Activated CD4-positive, alpha-beta T cell treated with anti-CD3 and anti-CD28 coated beads, Interleukin-2, amount 10 ng/mL, durations not matched to agents 7 days and 5 days (primary cell): ENCODE measurements around the gene SYTL4. TPM values are rescaled to one million over a fixed set of nuclear protein-coding genes. Genes with fewer than 3 reads are reported as not detected.
"Not testable (repeated sequence)": the region's sequence is repeated elsewhere in the genome, so short reads cannot be mapped to it uniquely, and the experiment has no call there.

Experiments used
- CTCF ChIA-PET: fragments of 350-600 bp; sonication (Branson Sonifier 250); formaldehyde crosslinking; loops from one replicate; lab custom pipeline; 2021; ENCODE audit warnings: antibody characterized with exemption; lab: Charles Lee
- POLR2A ChIA-PET: fragments of 350-600 bp; sonication (Branson Sonifier 250); formaldehyde crosslinking; loops from one replicate; lab custom pipeline; 2021; ENCODE audit warnings: antibody characterized with exemption; lab: Charles Lee
- DNase-seq: peaks from one replicate; pipeline ENCODE4 v3.0.0-alpha.2; 2020
- H3K27ac Mint-ChIP-seq: one replicate; pipeline ENCODE4 v1.8.0; 2021; ENCODE audit warnings: mild to moderate bottlenecking, moderate library complexity, mixed read lengths
- H3K27me3 Mint-ChIP-seq: one replicate; pipeline ENCODE4 v1.8.0; 2021; ENCODE audit warnings: mixed read lengths
- H3K36me3 Mint-ChIP-seq: one replicate; pipeline ENCODE4 v1.8.0; 2021; ENCODE audit warnings: low read depth, mixed read lengths
- H3K4me1 Mint-ChIP-seq: one replicate; pipeline ENCODE4 v1.8.0; 2021; ENCODE audit warnings: mixed read lengths
- H3K4me3 Mint-ChIP-seq: one replicate; pipeline ENCODE4 v1.8.0; 2021; ENCODE audit warnings: mild to moderate bottlenecking, moderate library complexity, mixed read lengths
- H3K9me3 Mint-ChIP-seq: one replicate; pipeline ENCODE4 v1.8.0; 2021; ENCODE audit warnings: mixed read lengths
- total RNA-seq, 2 experiments: library from RNA; stranded (reverse); gene quantifications; one replicate each; pipeline ENCODE4 v1.2.3, GENCODE V29; 2021

SYTL4 gene
- total RNA-seq = not detected

DNA sequence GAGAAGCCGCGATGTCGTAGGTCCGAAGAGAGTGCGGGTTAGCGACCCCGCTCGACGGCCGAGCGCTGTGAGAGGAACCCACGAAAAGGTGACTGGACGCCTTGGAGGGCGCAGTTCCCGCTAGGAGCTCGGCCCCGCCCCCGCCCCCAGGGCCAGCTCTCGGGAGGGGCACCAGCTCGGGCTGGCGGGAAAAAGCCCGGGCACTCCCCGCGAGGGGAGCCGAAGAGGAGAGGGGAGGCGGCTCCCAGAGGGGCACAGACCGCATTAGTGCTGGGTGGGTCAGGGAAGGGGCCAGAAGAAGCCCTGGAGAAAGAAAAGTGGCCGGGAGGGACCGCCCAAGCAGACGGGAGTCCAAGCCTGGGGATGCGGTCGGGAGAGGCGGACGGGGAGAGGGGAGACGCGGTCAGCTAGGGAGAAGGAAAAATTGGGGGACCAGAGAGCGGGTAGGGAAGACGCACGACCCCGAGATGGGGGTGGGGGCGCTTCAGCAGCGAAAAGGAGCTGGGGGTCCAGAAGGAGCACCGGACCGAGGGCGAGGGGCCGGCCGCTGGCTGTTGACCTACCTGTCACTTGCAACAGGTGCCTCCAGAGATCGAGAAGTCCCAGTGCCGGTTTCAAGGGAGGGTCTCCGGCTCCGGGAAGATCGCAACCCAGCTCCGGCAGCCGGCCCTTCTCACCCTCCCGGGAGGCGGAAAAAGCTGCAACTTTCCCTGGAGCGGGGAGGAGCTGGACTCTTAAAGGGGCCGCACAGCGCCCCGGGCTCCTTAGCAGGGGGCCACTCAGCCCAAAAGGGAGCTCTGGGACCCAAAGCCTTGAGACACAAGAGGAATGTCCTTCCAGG lies at the start of gene SYTL4:
Gene SYTL4 (minus strand): TSS at position 681 of the 841 bp plus-strand sequence. CDS start 30,084 bp downstream, outside the sequence.
- Mint-ChIP-seq H3K36me3 (no peaks in the 10 kb centered on the region), H3K9me3 (no peaks in the 10 kb centered on the region), H3K27me3 (peaks cover 39% of the 10 kb centered on the region), H3K4me1 (no peaks in the 10 kb centered on the region), H3K4me3 (no peak within 1 kb of the TSS), H3K27ac (no peak within 1 kb of the TSS)
- no peak for DNase-seq
- POLR2A ChIA-PET = no interaction called here
- CTCF ChIA-PET = interaction anchor here (0.8 kb wide), 1 partner anchor 37 kb away, joined by 3 read pairs; no protein-coding TSS in a partner anchor

DNA sequence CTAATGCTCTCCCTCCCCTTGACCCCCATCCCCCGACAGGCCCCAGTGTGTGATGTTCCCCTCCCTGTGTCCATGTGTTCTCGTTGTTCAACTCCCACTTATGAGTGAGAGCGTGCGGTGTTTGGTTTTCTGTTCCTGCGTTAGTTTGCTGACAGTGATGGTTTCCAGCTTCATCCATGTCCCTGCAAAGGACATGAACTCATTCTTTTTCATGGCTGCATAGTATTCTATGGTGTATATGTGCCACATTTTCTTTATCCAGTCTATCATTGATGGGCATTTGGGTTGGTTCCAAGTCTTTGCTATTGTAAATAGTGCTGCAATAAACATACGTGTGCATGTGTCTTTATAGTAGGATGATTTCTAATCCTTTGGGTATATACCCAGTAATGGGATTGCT lies 37.5 kb upstream of the SYTL4 start:
- H3K27me3 Mint-ChIP-seq = peaks cover 27% of the 10 kb centered on the region
- CTCF ChIA-PET = interaction anchor here (1.2 to 2.7 kb wide), 2 partner anchors 8 to 83 kb away, joined by 5 to 25 read pairs; no protein-coding TSS in a partner anchor
- H3K9me3 Mint-ChIP-seq, H3K4me3 Mint-ChIP-seq, POLR2A ChIA-PET, H3K36me3 Mint-ChIP-seq, DNase-seq, H3K27ac Mint-ChIP-seq, H3K4me1 Mint-ChIP-seq: not testable (repeated sequence)

DNA sequence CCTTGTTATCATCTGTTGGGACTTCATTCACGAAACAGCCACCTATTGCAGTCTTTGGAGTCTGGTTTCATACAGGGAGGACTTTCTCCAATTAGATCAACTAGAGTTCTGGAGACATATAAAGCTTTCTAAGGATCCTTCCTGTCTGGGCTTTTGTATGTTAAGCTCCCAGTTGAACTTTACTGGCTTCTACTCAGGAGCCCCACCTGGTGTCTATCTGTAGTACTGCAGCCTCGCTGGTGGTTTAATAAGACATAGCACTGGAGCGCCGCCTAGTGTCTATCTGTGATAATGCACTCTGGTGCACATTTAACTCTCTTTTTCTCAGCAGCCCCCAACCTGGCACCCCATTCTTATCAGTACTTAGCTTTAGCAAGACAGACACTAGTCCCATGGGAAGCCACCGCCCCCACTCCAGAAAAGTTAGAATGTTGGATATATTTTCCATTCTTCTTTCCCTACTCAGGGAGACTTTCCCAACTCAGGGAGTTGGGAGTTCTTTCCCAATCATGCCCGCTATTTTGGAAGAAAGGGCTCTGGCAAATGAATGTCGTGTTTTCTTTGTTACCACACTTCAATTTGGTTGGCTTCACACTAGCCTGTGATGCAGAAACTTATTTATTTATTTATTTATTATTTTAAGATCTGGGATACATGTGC lies 36.9 kb upstream of the SYTL4 start:
- Mint-ChIP-seq H3K9me3 (no peaks in the 10 kb centered on the region), H3K27me3 (peaks cover 24% of the 10 kb centered on the region), H3K36me3 (no peaks in the 10 kb centered on the region), H3K4me3 (no peak overlapping the region), H3K27ac (no peak overlapping the region), H3K4me1 (no peaks in the 10 kb centered on the region)
- DNase-seq = peak; percentile 86
- ChIA-PET CTCF (interaction anchor here (0.6 to 2.7 kb wide), 12 partner anchors 8 to 98 kb away, joined by 3 to 25 read pairs (median 4); partner anchors contain the start of genes CSTF2 and SYTL4), POLR2A (no interaction called here)

DNA sequence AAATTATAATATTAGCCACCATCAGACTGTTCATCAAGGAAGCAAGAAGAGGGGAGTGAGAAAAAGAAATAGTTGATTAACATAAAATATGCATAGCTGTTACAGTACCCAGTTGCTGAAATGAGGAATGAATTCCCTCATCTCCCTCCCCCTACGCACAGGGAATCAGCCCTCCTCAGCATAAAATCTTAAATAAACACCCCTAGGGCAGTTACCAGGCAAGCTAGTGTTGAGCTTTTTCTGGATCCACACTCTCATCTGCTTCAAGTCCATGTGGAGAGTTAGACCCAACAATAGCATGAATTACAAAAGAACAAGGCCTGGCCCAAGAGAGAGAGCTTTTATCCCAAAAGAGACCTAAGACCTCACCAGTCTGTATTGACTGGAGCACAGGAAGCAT lies 19.0 kb upstream of the SYTL4 start:
- Mint-ChIP-seq H3K9me3 (no peaks in the 10 kb centered on the region), H3K4me1 (no peaks in the 10 kb centered on the region), H3K36me3 (no peaks in the 10 kb centered on the region), H3K27me3 (peaks cover 3% of the 10 kb centered on the region), H3K27ac (no peak overlapping the region), H3K4me3 (no peak overlapping the region)
- no peak for DNase-seq
- ChIA-PET POLR2A (no interaction called here), CTCF (no interaction called here)

DNA sequence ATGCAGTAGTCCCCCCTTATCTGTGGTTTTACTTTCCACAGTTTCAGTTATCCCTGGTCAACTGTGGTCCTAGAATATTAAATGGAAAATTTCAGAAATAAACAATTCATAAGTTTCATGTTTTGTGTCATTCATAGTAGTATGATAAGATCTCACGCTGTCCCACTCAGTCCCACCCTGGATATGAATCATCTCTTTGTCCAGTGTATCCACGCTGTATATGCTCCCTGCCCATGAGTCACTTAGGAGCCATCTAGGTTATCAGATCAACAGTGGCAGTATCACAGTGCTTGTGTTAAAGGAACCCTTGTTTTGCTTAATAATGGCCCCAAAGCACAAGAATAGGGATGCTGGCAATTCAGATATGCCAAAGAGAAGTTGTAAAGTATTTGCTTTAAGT lies 16.2 kb upstream of the SYTL4 start:
- Mint-ChIP-seq H3K4me1 (no peaks in the 10 kb centered on the region), H3K4me3 (no peak overlapping the region), H3K27me3 (peaks cover 7% of the 10 kb centered on the region), H3K27ac (no peak overlapping the region), H3K9me3 (no peaks in the 10 kb centered on the region), H3K36me3 (no peaks in the 10 kb centered on the region)
- ChIA-PET CTCF (no interaction called here), POLR2A (no interaction called here)
- DNase-seq = no peak

DNA sequence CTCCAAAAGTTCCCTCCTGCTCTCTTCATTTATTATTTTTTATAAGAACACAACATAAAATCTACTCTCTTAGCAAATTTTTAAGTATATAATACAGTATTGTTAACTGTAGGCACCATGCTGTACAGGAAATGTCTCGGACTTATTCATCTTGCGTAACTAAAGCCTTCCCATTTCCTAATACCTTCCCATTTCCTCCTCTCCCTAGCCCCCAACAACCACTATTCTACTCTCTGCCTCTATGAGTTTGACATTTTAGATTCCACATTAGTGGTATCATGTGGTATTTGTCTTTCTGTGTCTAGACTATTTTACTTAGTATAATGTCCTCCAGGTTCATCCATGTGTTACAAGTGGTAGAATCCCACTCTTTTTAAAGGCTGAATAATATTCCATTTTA lies 15.8 kb upstream of the SYTL4 start:
- Mint-ChIP-seq H3K27me3 (peaks cover 7% of the 10 kb centered on the region), H3K36me3 (no peaks in the 10 kb centered on the region), H3K4me3 (no peak overlapping the region), H3K27ac (no peak overlapping the region), H3K9me3 (no peaks in the 10 kb centered on the region), H3K4me1 (no peaks in the 10 kb centered on the region)
- DNase-seq = no peak
- POLR2A ChIA-PET = no interaction called here
- CTCF ChIA-PET = no interaction called here

DNA sequence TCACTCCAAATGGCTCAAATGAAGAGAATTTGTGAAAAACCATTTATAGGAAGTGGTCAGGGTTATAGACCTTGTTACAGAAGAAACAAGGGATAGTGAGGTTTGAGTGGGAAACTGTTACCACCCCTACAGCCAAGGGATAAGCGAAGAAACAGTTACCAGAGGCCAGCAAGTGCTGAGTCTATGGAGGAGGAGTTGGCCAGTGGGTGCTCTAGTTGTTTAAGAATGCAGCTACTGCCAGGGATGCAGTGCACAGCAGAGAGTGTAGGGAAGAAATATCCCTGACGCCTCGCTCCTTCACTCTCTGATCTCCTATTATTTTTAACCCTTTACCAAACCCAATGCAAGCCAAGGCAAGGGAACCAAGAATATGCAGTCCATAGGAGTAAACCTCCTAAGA lies 15.2 kb upstream of the SYTL4 start:
- POLR2A ChIA-PET = no interaction called here
- Mint-ChIP-seq H3K9me3 (no peaks in the 10 kb centered on the region), H3K36me3 (no peaks in the 10 kb centered on the region), H3K4me1 (no peaks in the 10 kb centered on the region), H3K27me3 (peaks cover 7% of the 10 kb centered on the region), H3K27ac (no peak overlapping the region), H3K4me3 (no peak overlapping the region)
- CTCF ChIA-PET = no interaction called here
- no peak for DNase-seq

DNA sequence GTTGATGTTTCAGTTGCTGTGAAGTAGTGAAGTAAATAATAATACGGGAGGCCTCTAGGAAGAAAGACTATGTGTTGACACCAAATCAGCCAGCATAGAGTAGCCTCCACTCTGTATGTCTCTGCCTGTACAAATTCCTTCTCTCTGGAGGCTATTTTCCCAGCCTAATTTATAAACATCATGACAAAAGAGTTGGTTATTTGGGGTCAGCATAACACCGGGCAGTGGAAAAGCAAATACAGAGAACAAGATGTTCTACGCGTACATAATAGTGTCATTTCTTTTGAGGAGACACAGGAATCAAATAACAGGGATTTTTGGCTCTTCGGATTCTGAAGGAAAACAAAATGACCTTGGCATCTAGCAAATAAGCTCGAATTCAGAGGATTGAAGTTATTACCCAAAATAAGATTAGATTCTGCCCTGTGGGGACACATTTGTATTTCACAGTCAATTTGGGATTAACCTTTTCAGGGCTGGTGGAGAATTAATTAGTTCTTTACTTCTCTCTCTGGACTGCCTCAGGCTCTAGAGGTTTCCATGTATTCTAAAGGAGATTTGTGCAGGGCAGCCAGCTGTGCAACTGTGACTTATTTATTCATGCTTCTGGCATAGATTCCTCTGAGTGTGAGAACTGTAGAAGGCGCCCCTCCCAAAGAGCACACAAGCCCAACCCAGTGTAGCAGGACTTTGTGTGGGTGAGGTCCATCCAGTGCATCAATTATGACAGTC lies 14.1 kb upstream of the SYTL4 start:
- DNase-seq = no peak
- no peaks in the 10 kb centered on the region for H3K4me1 Mint-ChIP-seq
- ChIA-PET CTCF (no interaction called here), POLR2A (no interaction called here)
- no peak overlapping the region for H3K4me3 Mint-ChIP-seq
- no peak overlapping the region for H3K27ac Mint-ChIP-seq
- H3K27me3 Mint-ChIP-seq = peaks cover 5% of the 10 kb centered on the region
- H3K36me3 Mint-ChIP-seq = no peaks in the 10 kb centered on the region
- no peaks in the 10 kb centered on the region for H3K9me3 Mint-ChIP-seq

DNA sequence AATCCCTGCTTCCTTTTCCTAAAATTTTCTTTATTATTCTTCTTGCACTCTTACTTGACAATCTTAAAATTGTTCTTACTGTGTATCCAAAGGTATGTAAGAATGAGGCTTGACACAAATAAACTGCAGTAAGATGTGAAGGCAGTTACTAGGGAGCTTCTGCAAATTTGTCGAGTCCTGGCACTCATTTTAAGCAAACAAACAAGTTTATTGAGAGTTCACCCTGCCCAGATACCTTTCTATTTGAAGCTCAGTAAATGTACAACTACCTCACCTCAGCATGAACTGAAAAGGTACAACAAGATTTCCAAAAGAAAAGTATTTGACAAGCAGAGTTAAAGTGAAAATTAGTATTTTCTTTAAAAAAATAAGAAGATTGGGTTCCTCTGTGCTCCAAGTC lies 13.3 kb upstream of the SYTL4 start:
- Mint-ChIP-seq H3K27me3 (peaks cover 4% of the 10 kb centered on the region), H3K27ac (no peak overlapping the region), H3K4me1 (no peaks in the 10 kb centered on the region), H3K4me3 (no peak overlapping the region), H3K36me3 (no peaks in the 10 kb centered on the region), H3K9me3 (no peaks in the 10 kb centered on the region)
- CTCF ChIA-PET = interaction anchor here (0.8 kb wide), 1 partner anchor 23 kb away, joined by 3 read pairs; no protein-coding TSS in a partner anchor
- DNase-seq = no peak
- POLR2A ChIA-PET = no interaction called here

DNA sequence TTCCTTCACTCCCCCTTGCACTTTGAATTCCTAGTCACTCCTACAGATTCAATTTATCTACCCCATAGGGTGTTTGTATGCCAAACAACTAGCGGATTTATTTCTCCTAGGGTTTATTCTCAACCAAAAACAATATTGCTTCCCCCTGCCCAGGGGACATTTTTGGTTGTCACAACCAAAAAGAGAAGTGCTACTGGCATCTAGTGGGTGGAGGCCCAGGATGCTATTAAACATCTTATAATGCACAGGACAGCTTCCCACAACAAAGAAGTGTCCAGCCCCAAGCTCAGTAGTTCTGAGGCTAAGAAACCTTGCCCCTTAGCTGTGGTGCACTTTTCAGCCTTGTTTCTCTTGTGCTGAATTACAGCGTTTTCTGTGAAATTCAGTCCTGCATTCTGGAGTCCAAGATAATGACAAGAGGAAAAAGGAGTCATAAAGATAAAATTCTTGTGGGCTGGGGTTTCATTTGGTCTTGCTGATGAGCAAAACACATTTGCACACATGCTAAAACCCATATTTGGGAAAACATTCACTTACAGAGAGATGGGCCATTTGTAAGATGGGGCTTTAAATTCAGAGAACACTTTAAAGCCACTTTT lies 11.2 kb upstream of the SYTL4 start:
- ChIA-PET CTCF (interaction anchor here (1.2 kb wide), 1 partner anchor 25 kb away, joined by 4 read pairs; no protein-coding TSS in a partner anchor), POLR2A (no interaction called here)
- no peaks in the 10 kb centered on the region for H3K9me3 Mint-ChIP-seq
- H3K27me3 Mint-ChIP-seq = peaks cover 4% of the 10 kb centered on the region
- H3K27ac Mint-ChIP-seq = no peak overlapping the region
- no peak overlapping the region for H3K4me3 Mint-ChIP-seq
- DNase-seq = no peak
- H3K4me1 Mint-ChIP-seq = no peaks in the 10 kb centered on the region
- no peaks in the 10 kb centered on the region for H3K36me3 Mint-ChIP-seq

DNA sequence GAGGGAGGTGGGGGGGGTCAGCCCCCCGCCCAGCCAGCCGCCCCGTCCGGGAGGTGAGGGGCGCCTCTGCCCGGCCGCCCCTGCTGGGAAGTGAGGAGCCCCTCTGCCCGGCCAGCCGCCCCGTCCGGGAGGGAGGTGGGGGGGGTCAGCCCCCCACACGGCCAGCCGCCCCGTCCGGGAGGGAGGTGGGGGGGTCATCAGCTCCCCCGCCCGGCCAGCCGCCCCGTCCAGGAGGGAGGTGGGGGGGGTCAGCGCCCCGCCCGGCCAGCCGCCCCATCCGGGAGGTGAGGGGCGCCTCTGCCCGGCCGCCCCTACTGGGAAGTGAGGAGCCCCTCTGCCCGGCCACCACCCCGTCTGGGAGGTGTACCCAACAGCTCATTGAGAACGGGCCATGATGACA lies 7.9 kb downstream of the SYTL4 start:
- CTCF ChIA-PET, H3K4me1 Mint-ChIP-seq, DNase-seq, H3K27ac Mint-ChIP-seq, POLR2A ChIA-PET, H3K4me3 Mint-ChIP-seq, H3K27me3 Mint-ChIP-seq, H3K36me3 Mint-ChIP-seq, H3K9me3 Mint-ChIP-seq: not testable (repeated sequence)

DNA sequence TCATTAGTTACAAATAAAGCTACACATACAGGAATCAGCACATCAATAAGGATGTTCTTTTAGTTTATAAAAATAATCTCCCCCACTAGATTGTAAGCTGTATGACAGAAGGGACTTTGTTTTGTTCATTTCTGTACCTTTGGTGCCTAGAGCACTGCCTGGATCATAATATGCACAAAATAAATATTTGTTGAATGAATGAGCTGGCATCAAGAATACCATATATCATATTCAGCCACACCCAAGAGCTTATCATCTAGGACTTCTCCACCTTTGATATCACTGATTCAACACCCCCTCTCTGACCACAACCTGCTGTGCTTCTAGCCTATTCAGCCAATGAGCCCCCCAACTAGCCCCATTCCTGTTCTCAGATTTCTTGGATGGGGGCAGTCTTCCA lies 10.6 kb downstream of the SYTL4 start:
- POLR2A ChIA-PET = no interaction called here
- peaks cover 2% of the 10 kb centered on the region for H3K27me3 Mint-ChIP-seq
- H3K4me1 Mint-ChIP-seq = no peaks in the 10 kb centered on the region
- no peak overlapping the region for H3K4me3 Mint-ChIP-seq
- no peak overlapping the region for H3K27ac Mint-ChIP-seq
- DNase-seq = no peak
- H3K36me3 Mint-ChIP-seq = no peaks in the 10 kb centered on the region
- H3K9me3 Mint-ChIP-seq = no peaks in the 10 kb centered on the region
- CTCF ChIA-PET = no interaction called here
